KOPT-K1 (cell line): ENCODE measurements around the gene SLC6A13.
"Not testable (repeated sequence)": the region's sequence is repeated elsewhere in the genome, so short reads cannot be mapped to it uniquely, and the experiment has no call there.

ENCODE experiments used
- H3K27ac ChIP-seq: fragments of 200-600 bp; sonication (generic); 2 replicates; pipeline ENCODE4 v1.5.1; 2016; ENCODE audit warnings: antibody characterized with exemption, mild to moderate bottlenecking, low read depth, low read length; ENCODE audit not compliant: poor library complexity, severe bottlenecking
- H3K36me3 ChIP-seq: fragments of 200-600 bp; sonication (generic); 2 replicates; pipeline ENCODE4 v1.5.1; 2017; ENCODE audit warnings: antibody characterized with exemption, mild to moderate bottlenecking, low read length, moderate library complexity; ENCODE audit not compliant: insufficient read depth
- H3K9me3 ChIP-seq: fragments of 200-600 bp; sonication (generic); 2 replicates; pipeline ENCODE4 v1.5.1; 2017; ENCODE audit warnings: antibody characterized with exemption, low read length, mild to moderate bottlenecking; ENCODE audit not compliant: insufficient read depth, poor library complexity, severe bottlenecking

The SLC6A13 gene

DNA sequence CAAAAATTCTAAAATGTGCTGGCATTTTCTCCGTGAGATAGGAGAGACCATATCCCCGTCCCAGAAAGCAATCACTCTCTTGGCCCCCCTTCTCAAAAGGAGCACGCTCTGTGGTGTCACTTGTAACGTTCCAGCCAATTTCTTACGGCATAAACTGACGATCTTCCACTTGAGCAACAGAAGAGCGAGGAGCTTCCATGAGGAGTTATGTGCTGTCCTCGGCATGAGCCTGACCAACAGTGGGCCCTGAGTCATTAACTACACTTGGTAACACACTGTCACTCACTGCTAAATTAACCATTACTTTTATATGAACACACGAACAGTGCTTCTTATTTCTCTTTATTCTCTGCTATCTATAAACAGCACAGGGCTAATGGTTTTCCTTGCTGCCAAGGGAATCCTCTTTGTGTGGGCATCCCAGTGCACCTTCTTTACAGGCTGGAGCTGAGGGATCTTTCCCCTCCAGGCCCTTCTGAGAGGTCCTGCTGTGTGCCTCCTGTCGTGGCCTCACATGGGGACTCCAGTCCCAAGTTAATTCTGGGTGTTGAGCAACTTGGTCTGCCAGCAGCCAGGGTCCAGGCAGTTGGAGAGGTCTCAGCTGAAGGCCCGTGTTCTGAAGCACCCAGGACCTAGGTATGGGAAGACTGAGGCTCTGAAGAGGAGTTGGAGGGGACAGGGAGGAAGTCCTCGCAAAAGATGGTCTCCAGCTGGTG lies 9.4 kb downstream of the SLC6A13 start:
- Histone ChIP-seq H3K27ac (no peak overlapping the region), H3K36me3 (no peaks in the 10 kb centered on the region), H3K9me3 (no peaks in the 10 kb centered on the region)

DNA sequence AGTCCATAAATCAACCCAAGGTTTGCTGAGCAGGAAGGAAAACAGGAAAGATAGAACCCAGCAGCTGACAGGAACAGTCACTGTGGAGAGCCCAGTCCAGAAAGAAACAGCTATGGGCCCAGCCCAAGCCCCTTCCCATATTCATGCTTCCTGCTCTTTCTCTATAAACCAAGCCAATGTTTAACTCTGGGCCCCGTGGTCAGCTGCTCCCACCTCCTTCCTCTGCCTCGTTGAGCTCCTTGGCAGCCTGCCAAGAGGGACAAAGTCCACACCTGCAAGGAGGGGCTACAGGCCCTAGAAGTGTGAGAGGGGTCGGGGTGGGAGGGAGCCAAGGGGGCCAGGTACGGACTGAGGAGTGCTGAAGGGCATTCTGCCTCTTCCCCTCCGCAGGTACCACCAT lies 10.0 kb downstream of the SLC6A13 start:
- no peak overlapping the region for H3K27ac ChIP-seq
- peaks cover 5% of the 10 kb centered on the region for H3K9me3 ChIP-seq

DNA sequence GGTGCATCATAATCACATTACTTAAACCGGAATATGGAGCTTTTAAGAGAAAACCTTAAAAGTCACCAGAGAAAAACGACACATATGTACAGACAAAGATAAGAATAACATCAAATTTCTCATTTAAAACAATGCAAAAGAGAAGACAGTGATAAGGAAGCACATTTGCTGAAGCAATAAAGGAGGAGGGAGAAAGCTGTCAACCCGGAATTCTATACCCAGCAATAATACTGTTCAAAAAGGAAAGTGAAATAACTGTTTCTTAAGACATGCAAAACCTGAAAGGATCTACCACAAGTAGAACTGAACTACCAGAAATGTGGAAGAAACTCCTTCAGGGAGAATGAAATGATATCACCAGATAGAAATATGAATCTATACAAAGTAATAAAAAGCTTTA lies 15.4 kb downstream of the SLC6A13 start:
- H3K9me3 ChIP-seq, result peaks cover 12% of the 10 kb centered on the region
- no peaks in the 10 kb centered on the region for H3K36me3 ChIP-seq
- no peak overlapping the region for H3K27ac ChIP-seq

More for the DNA sequence above, 10.0 kb downstream of the SLC6A13 start:
- H3K36me3 ChIP-seq, result no peaks in the 10 kb centered on the region

GRCh38 chr12:243381-243780 lies 19.3 kb downstream of the SLC6A13 start:
- H3K27ac ChIP-seq, result no peak overlapping the region
- peaks cover 12% of the 10 kb centered on the region for H3K9me3 ChIP-seq
- no peaks in the 10 kb centered on the region for H3K36me3 ChIP-seq

- no peaks in the 10 kb centered on the region for H3K36me3 ChIP-seq
- no peak overlapping the region for H3K27ac ChIP-seq
- H3K9me3 ChIP-seq, result peaks cover 10% of the 10 kb centered on the region
Measured at GRCh38 chr12:242496-242895, 20.1 kb downstream of the SLC6A13 start.

DNA sequence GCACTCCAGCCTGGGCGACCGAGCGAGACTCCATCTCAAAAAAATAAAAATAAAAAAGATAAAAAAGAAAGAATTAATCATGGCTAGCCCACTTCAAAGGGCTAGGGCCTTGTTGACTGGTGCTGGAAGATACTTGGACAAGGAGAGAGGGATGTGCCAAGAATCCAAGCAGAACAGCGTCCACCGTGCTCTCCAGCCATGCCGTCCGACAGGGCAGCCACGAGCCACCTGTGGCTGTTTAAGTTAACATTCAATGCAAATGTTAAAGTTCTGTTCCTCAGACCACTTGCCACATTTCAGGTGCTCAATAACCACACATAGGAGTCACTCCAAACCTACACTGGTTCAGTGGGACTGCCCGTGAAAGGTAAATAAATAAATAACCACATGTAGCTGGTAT lies 21.4 kb downstream of the SLC6A13 start:
- Histone ChIP-seq H3K27ac (no peak overlapping the region), H3K9me3 (peaks cover 16% of the 10 kb centered on the region), H3K36me3 (no peaks in the 10 kb centered on the region)

GRCh38 chr12:240566-240965 lies 22.1 kb downstream of the SLC6A13 start:
- no peak overlapping the region for H3K27ac ChIP-seq
- no peaks in the 10 kb centered on the region for H3K36me3 ChIP-seq

GRCh38 chr12:238736-239398 lies 23.8 kb downstream of the SLC6A13 start:
- H3K36me3 ChIP-seq, result no peaks in the 10 kb centered on the region
- H3K9me3 ChIP-seq, result peaks cover 32% of the 10 kb centered on the region
- no peak overlapping the region for H3K27ac ChIP-seq

More at GRCh38 chr12:240566-240965, 22.1 kb downstream of the SLC6A13 start:
- H3K9me3 ChIP-seq, result peaks cover 22% of the 10 kb centered on the region

DNA sequence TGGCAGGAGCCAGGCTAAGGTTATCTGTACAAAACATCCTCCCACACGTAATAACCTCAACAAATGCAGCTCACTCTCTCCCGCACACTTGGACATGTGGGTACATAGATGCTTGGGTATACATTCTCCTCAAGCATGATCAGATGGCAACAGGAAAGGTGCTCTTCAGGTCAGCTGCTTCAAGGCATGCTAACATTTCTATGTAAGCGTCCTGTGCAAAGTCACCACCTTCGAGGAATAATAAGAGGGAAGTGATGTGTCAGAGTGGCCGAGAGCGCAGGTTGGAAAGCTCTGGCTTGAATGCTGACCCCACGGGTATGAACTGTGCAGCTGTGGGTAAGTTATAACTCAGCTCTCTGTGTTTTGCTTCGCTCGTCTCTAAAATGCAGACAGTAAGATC lies 24.5 kb downstream of the SLC6A13 start:
- Histone ChIP-seq H3K9me3 (peaks cover 32% of the 10 kb centered on the region), H3K27ac (no peak overlapping the region), H3K36me3 (no peaks in the 10 kb centered on the region)

- no peaks in the 10 kb centered on the region for H3K36me3 ChIP-seq
- H3K9me3 ChIP-seq, result peaks cover 32% of the 10 kb centered on the region
- no peak overlapping the region for H3K27ac ChIP-seq
Measured at GRCh38 chr12:237026-237815, 25.4 kb downstream of the SLC6A13 start.

- Histone ChIP-seq H3K9me3 (peaks cover 32% of the 10 kb centered on the region), H3K27ac (no peak overlapping the region), H3K36me3 (no peaks in the 10 kb centered on the region)
Measured at GRCh38 chr12:236445-236844, 26.2 kb downstream of the SLC6A13 start.

- H3K36me3 ChIP-seq, H3K27ac ChIP-seq: not testable (repeated sequence)
- peaks cover 32% of the 10 kb centered on the region for H3K9me3 ChIP-seq
Measured at GRCh38 chr12:235967-236366, 26.7 kb downstream of the SLC6A13 start.

- H3K36me3 ChIP-seq, result no peaks in the 10 kb centered on the region
- H3K9me3 ChIP-seq, result peaks cover 32% of the 10 kb centered on the region
- H3K27ac ChIP-seq, result no peak overlapping the region
Measured at GRCh38 chr12:234891-235415, 27.7 kb downstream of the SLC6A13 start.

- no peaks in the 10 kb centered on the region for H3K36me3 ChIP-seq
- H3K9me3 ChIP-seq, result peaks cover 32% of the 10 kb centered on the region
- H3K27ac ChIP-seq, result no peak overlapping the region
Measured at GRCh38 chr12:234019-234418, 28.6 kb downstream of the SLC6A13 start.

DNA sequence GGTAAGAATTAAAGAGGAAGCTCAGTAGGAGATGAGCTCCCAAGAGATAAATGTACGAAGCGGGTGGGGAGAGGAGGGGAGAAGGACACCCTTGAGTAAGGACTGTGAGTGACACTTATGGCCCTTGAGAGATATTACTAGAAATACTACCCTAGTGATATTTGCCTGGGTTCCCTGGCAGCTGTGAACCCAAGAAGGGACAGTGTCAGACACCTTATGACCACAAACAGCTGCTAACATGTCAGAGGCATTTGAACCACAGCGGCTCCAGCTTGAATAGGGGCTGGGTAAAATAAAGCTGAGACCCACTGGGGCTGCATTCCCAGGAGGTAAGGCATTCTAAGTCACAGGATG lies 29.0 kb downstream of the SLC6A13 start:
- no peaks in the 10 kb centered on the region for H3K36me3 ChIP-seq
- H3K9me3 ChIP-seq, result peaks cover 32% of the 10 kb centered on the region
- H3K27ac ChIP-seq, result no peak overlapping the region
